SU-DHL-6 (cell line): ENCODE measurements around the gene ZBTB21.

Experiments
- H2AFZ ChIP-seq: fragments of 200-600 bp; sonication (generic); 2 replicates; pipeline ENCODE4 v1.6.1; 2014; ENCODE audit warnings: low read depth, mild to moderate bottlenecking, moderate library complexity, mixed read lengths, antibody characterized with exemption, low read length; ENCODE audit not compliant: severe bottlenecking
- H3F3A ChIP-seq: fragments of 200-600 bp; shearing (Covaris generic); 2 replicates; pipeline ENCODE4 v1.6.0; 2016; ENCODE audit warnings: antibody characterized with exemption, mild to moderate bottlenecking; ENCODE audit not compliant: insufficient read depth
- H3K27ac ChIP-seq: fragments of 200-600 bp; sonication (generic); 2 replicates; pipeline ENCODE4 v1.5.1; 2016; ENCODE audit warnings: low read depth, mild to moderate bottlenecking, low read length, moderate library complexity, mixed read lengths
- H3K27me3 ChIP-seq: fragments of 200-600 bp; sonication (generic), shearing (Covaris generic); 2 replicates; pipeline ENCODE4 v1.6.0; 2014; ENCODE audit warnings: mild to moderate bottlenecking, low read length
- H3K36me3 ChIP-seq: fragments of 200-600 bp; sonication (generic); 2 replicates; pipeline ENCODE4 v1.6.1; 2014; ENCODE audit warnings: mild to moderate bottlenecking, low read length, mixed read lengths
- H3K4me2 ChIP-seq: fragments of 300-600, 200-600 bp; shearing (Covaris generic), sonication (generic); 2 replicates; pipeline ENCODE4 v1.6.0; 2014; ENCODE audit warnings: low read length, low read depth, mild to moderate bottlenecking; ENCODE audit not compliant: poor library complexity, severe bottlenecking
- H3K4me3 ChIP-seq: fragments of 200-600 bp; sonication (generic); 2 replicates; pipeline ENCODE4 v1.5.1; 2014; ENCODE audit warnings: antibody characterized with exemption, low read length, mild to moderate bottlenecking, mixed read lengths; ENCODE audit not compliant: insufficient read depth, poor library complexity, severe bottlenecking
- H3K79me2 ChIP-seq: fragments of 200-600 bp; sonication (generic); 2 replicates; pipeline ENCODE4 v1.6.1; 2014; ENCODE audit warnings: mild to moderate bottlenecking, low read length, moderate library complexity; ENCODE audit not compliant: insufficient read depth
- H3K9ac ChIP-seq: fragments of 200-600 bp; sonication (generic); 2 replicates; pipeline ENCODE4 v1.7.0; 2014; ENCODE audit warnings: mild to moderate bottlenecking, low read length
- H3K9me2 ChIP-seq: fragments of 200-600 bp; sonication (generic); replicated peaks from 2 replicates; pipeline ENCODE4 v1.6.1; 2014; ENCODE audit warnings: low read length; ENCODE audit not compliant: insufficient read depth
- H3K9me3 ChIP-seq: fragments of 200-600 bp; sonication (generic); 2 replicates; pipeline ENCODE4 v1.6.1; 2014; ENCODE audit warnings: low read length, mixed read lengths; ENCODE audit not compliant: insufficient read depth
- H4K20me1 ChIP-seq: fragments of 200-600 bp; sonication (generic); 2 replicates; pipeline ENCODE4 v1.6.1; 2014; ENCODE audit warnings: low read depth, mild to moderate bottlenecking, antibody characterized with exemption, low read length, moderate library complexity, mixed read lengths
- CTCF ChIP-seq: fragments of 200-600 bp; sonication (generic); IDR thresholded peaks from one replicate; pipeline ENCODE4 v1.5.1; 2017; ENCODE audit warnings: antibody characterized with exemption, mild to moderate bottlenecking, low read length, moderate library complexity; ENCODE audit not compliant: insufficient read depth, poor library complexity, severe bottlenecking
- EZH2phosphoT487 ChIP-seq: fragments of 200-600 bp; sonication (generic), shearing (Covaris generic); conservative IDR thresholded peaks from 2 replicates; pipeline ENCODE4 v1.6.1; 2018; ENCODE audit warnings: mild to moderate bottlenecking, antibody characterized with exemption, low read length, moderate library complexity, mixed read lengths

ZBTB21 gene

DNA sequence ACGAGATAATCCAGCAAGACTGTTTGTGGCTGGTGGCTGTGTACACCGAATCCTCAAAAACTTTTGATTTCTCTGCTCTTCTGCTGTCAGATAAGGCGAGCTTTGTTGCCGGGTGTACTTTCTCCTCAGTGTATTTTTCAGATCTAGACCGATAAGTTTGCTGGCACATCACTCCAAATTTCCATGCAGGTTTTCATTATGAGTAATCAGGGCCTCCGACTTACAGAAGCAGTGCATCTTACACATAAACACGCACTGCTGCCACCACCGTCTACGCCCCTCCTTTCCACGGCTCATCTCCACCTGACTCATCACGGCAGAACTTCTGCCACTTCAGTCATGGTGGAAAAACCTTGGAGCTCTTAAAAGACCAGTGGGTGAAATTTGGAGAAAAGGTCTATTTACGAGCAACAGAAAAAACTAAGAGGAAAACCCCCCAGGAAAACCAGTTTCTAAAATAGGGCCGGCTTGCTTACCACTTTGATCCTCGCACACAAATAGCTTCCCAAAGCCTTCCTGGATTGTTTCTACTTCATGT lies 7.7 kb downstream of the ZBTB21 start:
- Histone ChIP-seq H3K4me3 (no peak overlapping the region), H3K4me2 (no peak overlapping the region), H3K79me2 (peaks cover 13% of the 10 kb centered on the region; the same call in 1 of the 2 replicates)

GRCh38 chr21:42001781-42002180 lies 8.4 kb downstream of the ZBTB21 start:
- H3K36me3 ChIP-seq, result peaks cover 4% of the 10 kb centered on the region; the same call in 1 of the 2 replicates
- H3K9ac ChIP-seq, result no peak overlapping the region
- H3K9me2 ChIP-seq, result no peaks in the 10 kb centered on the region
- no peaks in the 10 kb centered on the region for H3K9me3 ChIP-seq
- no peaks in the 10 kb centered on the region for H3F3A ChIP-seq
- H3K27ac ChIP-seq, result no peak overlapping the region
- TF ChIP-seq EZH2phosphoT487, result no peak
- TF ChIP-seq CTCF, result no peak
- H2AFZ ChIP-seq, result no peak overlapping the region
- 0 out of 2 replicates have a peak, but pooled peaks cover 2% of the 10 kb centered on the region for H4K20me1 ChIP-seq
- H3K79me2 ChIP-seq, result peaks cover 13% of the 10 kb centered on the region; the same call in 1 of the 2 replicates
- no peaks in the 10 kb centered on the region for H3K27me3 ChIP-seq
- H3K4me2 ChIP-seq, result no peak overlapping the region
- H3K4me3 ChIP-seq, result no peak overlapping the region

More for the DNA sequence above, 7.7 kb downstream of the ZBTB21 start:
- 0 out of 2 replicates have a peak, but pooled peaks cover 5% of the 10 kb centered on the region for H4K20me1 ChIP-seq
- no peaks in the 10 kb centered on the region for H3K27me3 ChIP-seq
- H3K9ac ChIP-seq, result no peak overlapping the region
- H2AFZ ChIP-seq, result no peak overlapping the region
- no peak overlapping the region for H3K27ac ChIP-seq
- H3F3A ChIP-seq, result no peaks in the 10 kb centered on the region
- no peaks in the 10 kb centered on the region for H3K9me3 ChIP-seq
- peaks cover 2% of the 10 kb centered on the region; the same call in 1 of the 2 replicates for H3K36me3 ChIP-seq
- no peak for TF ChIP-seq EZH2phosphoT487
- no peak for TF ChIP-seq CTCF
- H3K9me2 ChIP-seq, result no peaks in the 10 kb centered on the region

DNA sequence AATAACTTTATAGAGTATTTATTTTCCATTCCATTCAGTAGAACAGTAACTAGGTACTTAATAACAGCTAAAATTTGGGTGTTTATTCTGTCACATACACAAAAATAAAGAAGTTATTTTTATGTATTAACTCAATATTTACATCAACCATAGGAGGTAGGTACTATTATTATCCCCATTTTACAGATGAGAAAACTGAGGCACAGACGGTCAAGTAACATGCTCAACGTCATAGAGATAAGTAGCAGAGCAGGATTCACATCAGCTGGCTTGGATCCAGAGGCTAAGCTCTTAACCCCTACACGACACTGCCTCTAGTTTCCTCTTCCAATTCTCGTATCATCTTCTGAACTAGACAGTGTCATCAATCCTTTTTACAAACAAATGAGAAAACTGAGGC lies 9.3 kb downstream of the ZBTB21 start:
- Histone ChIP-seq H2AFZ (no peak overlapping the region), H3K27me3 (no peaks in the 10 kb centered on the region), H3K79me2 (peaks cover 13% of the 10 kb centered on the region; the same call in 1 of the 2 replicates), H3K4me2 (no peak overlapping the region), H3K36me3 (peaks cover 5% of the 10 kb centered on the region; the same call in 1 of the 2 replicates), H3K9me3 (peaks cover 3% of the 10 kb centered on the region; the same call in 1 of the 2 replicates), H3K9ac (no peak overlapping the region), H3K4me3 (no peak overlapping the region), H3K27ac (no peak overlapping the region), H4K20me1 (no peaks in the 10 kb centered on the region), H3F3A (no peaks in the 10 kb centered on the region), H3K9me2 (no peaks in the 10 kb centered on the region)
- TF ChIP-seq CTCF (no peak), EZH2phosphoT487 (no peak)
